Transverse colon (tissue), 4 donors: ENCODE data around the gene MUC4.

ENCODE experiments used
- POLR2A ChIP-seq: fragments of 450-650 bp; IDR thresholded peaks from one replicate; pipeline ENCODE4 v1.6.1; 2016; ENCODE audit warnings: antibody characterized with exemption, mild to moderate bottlenecking, moderate library complexity
- POLR2AphosphoS5 ChIP-seq, 3 donors: sonication (generic); formaldehyde crosslinking; IDR thresholded peaks; one replicate each; pipeline ENCODE4 v1.6.1; 2016; ENCODE audit warnings: antibody characterized with exemption in 3 of 3
- TF ChIP-seq, protein P1 (sequence below), 5 experiments: fragments of 200-600 bp in 3 of 5; fragments of 450-650 bp in 2 of 5; sonication (generic) in 3 of 5; IDR thresholded peaks; 1 replicate in 2 of 5; 2 replicates in 3 of 5; pipeline ENCODE4 v1.5.1; 2016 to 2017; ENCODE audit warnings: antibody characterized with exemption in 5 of 5, inconsistent platforms in 3 of 5, mild to moderate bottlenecking in 2 of 5, moderate library complexity in 1 of 5

DNA sequence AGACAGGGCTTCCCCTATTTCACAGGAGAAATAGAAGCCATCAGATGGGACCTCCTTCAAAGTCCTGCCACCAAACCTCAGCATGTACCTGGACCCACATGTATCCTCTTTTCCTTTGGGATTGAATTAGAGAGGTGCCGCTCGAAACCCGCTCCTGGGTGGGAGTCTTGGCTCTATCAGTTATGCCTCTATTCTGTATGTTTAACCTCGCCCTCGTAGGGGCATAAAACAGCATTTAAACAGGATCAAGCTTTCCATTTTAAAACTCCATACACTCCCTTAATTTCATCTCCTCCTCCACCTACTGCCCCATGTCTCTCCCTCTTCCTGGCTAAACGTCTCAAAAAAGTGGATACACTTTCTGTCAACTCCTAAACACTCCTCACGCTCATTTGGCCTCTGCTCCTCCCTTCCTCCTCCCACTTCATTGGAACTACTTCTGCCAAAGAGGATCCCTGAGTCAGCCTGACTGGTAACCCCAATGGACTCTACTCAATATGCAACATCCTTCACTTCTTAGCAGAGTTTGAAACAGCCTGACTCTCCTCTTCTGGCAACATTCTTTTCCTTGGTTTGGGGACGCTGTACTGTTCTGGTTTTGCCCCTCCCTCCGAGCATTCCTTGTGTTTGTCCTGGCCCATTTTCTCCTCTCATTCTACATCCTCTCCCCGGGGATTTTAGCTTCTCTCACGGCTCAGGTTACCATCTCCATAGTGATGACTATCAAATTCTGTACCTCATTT, 114.0 kb downstream of the MUC4 start:
- TF ChIP-seq POLR2A (no peak), POLR2AphosphoS5 (IDR thresholded peaks at IDR 0.05) (no peak)
- TF ChIP-seq, protein P1, sequence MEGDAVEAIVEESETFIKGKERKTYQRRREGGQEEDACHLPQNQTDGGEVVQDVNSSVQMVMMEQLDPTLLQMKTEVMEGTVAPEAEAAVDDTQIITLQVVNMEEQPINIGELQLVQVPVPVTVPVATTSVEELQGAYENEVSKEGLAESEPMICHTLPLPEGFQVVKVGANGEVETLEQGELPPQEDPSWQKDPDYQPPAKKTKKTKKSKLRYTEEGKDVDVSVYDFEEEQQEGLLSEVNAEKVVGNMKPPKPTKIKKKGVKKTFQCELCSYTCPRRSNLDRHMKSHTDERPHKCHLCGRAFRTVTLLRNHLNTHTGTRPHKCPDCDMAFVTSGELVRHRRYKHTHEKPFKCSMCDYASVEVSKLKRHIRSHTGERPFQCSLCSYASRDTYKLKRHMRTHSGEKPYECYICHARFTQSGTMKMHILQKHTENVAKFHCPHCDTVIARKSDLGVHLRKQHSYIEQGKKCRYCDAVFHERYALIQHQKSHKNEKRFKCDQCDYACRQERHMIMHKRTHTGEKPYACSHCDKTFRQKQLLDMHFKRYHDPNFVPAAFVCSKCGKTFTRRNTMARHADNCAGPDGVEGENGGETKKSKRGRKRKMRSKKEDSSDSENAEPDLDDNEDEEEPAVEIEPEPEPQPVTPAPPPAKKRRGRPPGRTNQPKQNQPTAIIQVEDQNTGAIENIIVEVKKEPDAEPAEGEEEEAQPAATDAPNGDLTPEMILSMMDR (IDR thresholded peaks at IDR 0.05): no peak
